ENCODE measurements around the gene R3HDM4.

Gene R3HDM4

GRCh38 chr19:899336-900042 lies 13.5 kb downstream of the R3HDM4 start:
- TF ChIP-seq CTCF (IDR thresholded peaks at IDR 0.05; ENCODE audit: low read depth, low read length), result no peak
- no peak for DNase-seq (ENCODE audit: extremely low read depth, low read depth)

GRCh38 chr19:898663-899062 lies 14.4 kb downstream of the R3HDM4 start:
- DNase-seq (ENCODE audit: extremely low read depth, low read depth), result no peak
- TF ChIP-seq CTCF (IDR thresholded peaks at IDR 0.05; ENCODE audit: low read depth, low read length), result no peak

GRCh38 chr19:897442-898039 lies 15.5 kb downstream of the R3HDM4 start:
- TF ChIP-seq CTCF (IDR thresholded peaks at IDR 0.05; ENCODE audit: low read depth, low read length), result no peak
- no peak for DNase-seq (ENCODE audit: extremely low read depth, low read depth)

- DNase-seq (ENCODE audit: extremely low read depth, low read depth), result no peak
- no peak for TF ChIP-seq CTCF (IDR thresholded peaks at IDR 0.05; ENCODE audit: low read depth, low read length)
Observed at GRCh38 chr19:896999-897398, 16.0 kb downstream of the R3HDM4 start.

- no peak for TF ChIP-seq CTCF (IDR thresholded peaks at IDR 0.05; ENCODE audit: low read depth, low read length)
- DNase-seq (ENCODE audit: extremely low read depth, low read depth), result no peak
Observed at GRCh38 chr19:896434-896833, 16.6 kb downstream of the R3HDM4 start.

- peak; percentile 88 for DNase-seq (ENCODE audit: extremely low read depth, low read depth)
- TF ChIP-seq CTCF (IDR thresholded peaks at IDR 0.05; ENCODE audit: low read depth, low read length), result no peak
Observed at GRCh38 chr19:892894-893689, 19.9 kb downstream of the R3HDM4 start, which contains the start of the genes MED16 and RNU6-9. TSS of gene MED16 (minus strand) at chr19:893187. CDS start at chr19:891131, 2,056 bp downstream. TSS of gene RNU6-9 (plus strand) at chr19:893484.
